HepG2 (cell line): ENCODE measurements around the gene TPM2. TPM values are rescaled to one million over a fixed set of nuclear protein-coding genes. Genes with fewer than 3 reads are reported as not detected.

Experiments used
- ATF1 ChIP-seq: IDR thresholded peaks from 2 replicates; pipeline ENCODE4 v1.6.1; 2016; ENCODE audit warnings: mild to moderate bottlenecking, control low read depth
- DZIP1 ChIP-seq: sonication (generic); formaldehyde crosslinking; IDR thresholded peaks from 2 replicates; pipeline ENCODE4 v1.5.0; 2020; ENCODE audit warnings: mild to moderate bottlenecking, missing genetic modification reagents
- GMEB1 ChIP-seq: sonication (generic); formaldehyde crosslinking; IDR thresholded peaks from 2 replicates; pipeline ENCODE4 v1.5.1; 2020; ENCODE audit warnings: missing genetic modification reagents, mild to moderate bottlenecking, borderline replicate concordance
- JDP2 ChIP-seq: sonication (generic); formaldehyde crosslinking; IDR thresholded peaks from 2 replicates; pipeline ENCODE4 v1.8.1; 2022; ENCODE audit warnings: missing genetic modification reagents, borderline replicate concordance
- MTA3 ChIP-seq: sonication (generic); formaldehyde crosslinking; IDR thresholded peaks from 2 replicates; pipeline ENCODE4 v1.4.0; 2020; ENCODE audit warnings: missing genetic modification reagents
- NR2C2 ChIP-seq: sonication (generic); formaldehyde crosslinking; IDR thresholded peaks from 2 replicates; pipeline ENCODE4 v1.4.0; 2020; ENCODE audit warnings: missing genetic modification reagents, mild to moderate bottlenecking, moderate library complexity, borderline replicate concordance
- PRPF4 ChIP-seq: fragments of 200-400 bp; formaldehyde crosslinking; IDR thresholded peaks from 2 replicates; pipeline ENCODE4 v1.6.1; 2016; ENCODE audit warnings: low read length, low read depth; ENCODE audit not compliant: poor library complexity, severe bottlenecking
- RARA ChIP-seq: IDR thresholded peaks from 2 replicates; pipeline ENCODE4 v1.6.1; 2016; ENCODE audit warnings: missing genetic modification reagents, missing compliant biosample characterization
- ZNF101 ChIP-seq: sonication (generic); formaldehyde crosslinking; IDR thresholded peaks from 2 replicates; pipeline ENCODE4 v1.4.0; 2020; ENCODE audit warnings: mild to moderate bottlenecking, low read depth, missing genetic modification reagents, borderline replicate concordance
- ZNF274 ChIP-seq: sonication (generic); formaldehyde crosslinking; IDR thresholded peaks from 2 replicates; pipeline ENCODE4 v1.5.1; 2020; ENCODE audit warnings: mild to moderate bottlenecking, missing genetic modification reagents
- ZNF652 ChIP-seq: IDR thresholded peaks from 2 replicates; pipeline ENCODE4 v1.6.1; 2016; ENCODE audit warnings: low read depth, borderline replicate concordance
- ZNF709 ChIP-seq: sonication (generic); formaldehyde crosslinking; IDR thresholded peaks from 2 replicates; pipeline ENCODE4 v1.5.0; 2020; ENCODE audit warnings: mild to moderate bottlenecking, missing genetic modification reagents
- polyA plus RNA-seq, 8 experiments: library from polyadenylated mRNA; depleted of rRNA in 3 of 8; stranded (reverse) in 7 of 8; unstranded in 1 of 8; fragments of >200 nt; fragmentation: Illumina TruSeq in 4 of 8; extraction: Trizol in 4 of 8; gene quantifications; 2 replicates each; pipeline versions ENCODE4 v1.2.1 to v1.2.3, GENCODE V29; 2011 to 2016; ENCODE audit warnings: low read depth in 4 of 8, missing spikeins in 1 of 8, mixed read lengths in 1 of 8; ENCODE audit not compliant: insufficient read depth in 1 of 8
- total RNA-seq, 5 experiments: library from RNA; depleted of rRNA; stranded (reverse); fragments of >200 nt; fragmentation: Illumina TruSeq; extraction: Trizol; gene quantifications; 2 replicates each; pipeline ENCODE4 v1.2.3, GENCODE V29; 2016; ENCODE audit warnings: low read depth in 1 of 5
- TF ChIP-seq, protein P1 (sequence below): sonication (generic); formaldehyde crosslinking; IDR thresholded peaks from one replicate; pipeline ENCODE4 v1.5.1; 2020; ENCODE audit warnings: mild to moderate bottlenecking, missing genetic modification reagents; ENCODE audit errors: not compliant biosample characterization
- TF ChIP-seq, protein P2 (sequence below): sonication (generic); formaldehyde crosslinking; IDR thresholded peaks from 2 replicates; pipeline ENCODE4 v1.9.0; 2022; ENCODE audit warnings: low read depth, missing genetic modification reagents

Gene TPM2
- total and polyA plus RNA-seq, 2 of the 13 experiments (the other 11 are each of a cell fraction or from before 2014, with no cell fraction given) = 3.1 to 10.7 TPM

DNA sequence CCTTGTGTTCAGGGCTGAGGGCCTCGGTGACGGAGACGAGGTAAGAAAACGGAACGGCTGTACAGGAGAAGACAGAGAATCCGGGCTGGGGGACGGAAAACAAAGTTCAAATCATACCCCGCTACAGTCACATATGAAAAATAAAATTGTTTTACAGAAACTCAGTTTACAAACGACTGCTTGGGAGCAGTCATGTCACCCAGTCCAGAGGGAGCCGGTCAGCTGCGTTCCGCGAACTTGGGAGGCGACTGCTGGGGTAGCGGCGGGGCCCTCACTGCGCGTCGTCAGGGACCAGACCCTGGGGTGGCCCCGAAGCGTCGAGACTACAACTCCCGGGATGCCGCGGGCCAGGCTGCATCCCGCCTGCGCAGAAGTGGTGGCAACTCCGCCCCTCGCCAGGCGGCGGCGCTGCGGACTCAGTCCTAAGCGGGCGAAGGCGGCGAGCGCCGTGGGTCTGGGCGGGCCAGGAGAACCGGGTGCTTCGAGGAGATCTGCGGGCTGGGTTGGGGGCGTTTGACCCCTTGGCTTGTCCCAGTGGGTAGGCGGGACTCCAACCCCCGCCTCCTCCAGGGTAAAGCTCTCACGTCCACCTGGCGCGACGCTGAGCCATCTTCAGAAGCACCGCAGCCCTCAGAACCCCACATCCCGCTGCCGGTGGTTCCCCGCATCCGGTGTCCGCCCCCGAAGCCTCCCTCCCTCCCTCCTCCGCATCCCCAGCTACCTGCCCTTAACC is 43.0 kb downstream of the TPM2 start (continued):
- TF ChIP-seq PRPF4 = no peak
- no peak for TF ChIP-seq RARA (CRISPR knock-in tag)
- no peak for TF ChIP-seq MTA3 (CRISPR knock-in tag)
- TF ChIP-seq DZIP1 (CRISPR knock-in tag) = peak; percentile 67; the same call in 1 of the 2 replicates
- TF ChIP-seq ZNF274 (CRISPR knock-in tag) = no peak
- peak; percentile 70 for TF ChIP-seq ZNF709 (CRISPR knock-in tag)
- peak; percentile 23; the same call in 1 of the 2 replicates for TF ChIP-seq NR2C2 (CRISPR knock-in tag)
- TF ChIP-seq, protein P1, sequence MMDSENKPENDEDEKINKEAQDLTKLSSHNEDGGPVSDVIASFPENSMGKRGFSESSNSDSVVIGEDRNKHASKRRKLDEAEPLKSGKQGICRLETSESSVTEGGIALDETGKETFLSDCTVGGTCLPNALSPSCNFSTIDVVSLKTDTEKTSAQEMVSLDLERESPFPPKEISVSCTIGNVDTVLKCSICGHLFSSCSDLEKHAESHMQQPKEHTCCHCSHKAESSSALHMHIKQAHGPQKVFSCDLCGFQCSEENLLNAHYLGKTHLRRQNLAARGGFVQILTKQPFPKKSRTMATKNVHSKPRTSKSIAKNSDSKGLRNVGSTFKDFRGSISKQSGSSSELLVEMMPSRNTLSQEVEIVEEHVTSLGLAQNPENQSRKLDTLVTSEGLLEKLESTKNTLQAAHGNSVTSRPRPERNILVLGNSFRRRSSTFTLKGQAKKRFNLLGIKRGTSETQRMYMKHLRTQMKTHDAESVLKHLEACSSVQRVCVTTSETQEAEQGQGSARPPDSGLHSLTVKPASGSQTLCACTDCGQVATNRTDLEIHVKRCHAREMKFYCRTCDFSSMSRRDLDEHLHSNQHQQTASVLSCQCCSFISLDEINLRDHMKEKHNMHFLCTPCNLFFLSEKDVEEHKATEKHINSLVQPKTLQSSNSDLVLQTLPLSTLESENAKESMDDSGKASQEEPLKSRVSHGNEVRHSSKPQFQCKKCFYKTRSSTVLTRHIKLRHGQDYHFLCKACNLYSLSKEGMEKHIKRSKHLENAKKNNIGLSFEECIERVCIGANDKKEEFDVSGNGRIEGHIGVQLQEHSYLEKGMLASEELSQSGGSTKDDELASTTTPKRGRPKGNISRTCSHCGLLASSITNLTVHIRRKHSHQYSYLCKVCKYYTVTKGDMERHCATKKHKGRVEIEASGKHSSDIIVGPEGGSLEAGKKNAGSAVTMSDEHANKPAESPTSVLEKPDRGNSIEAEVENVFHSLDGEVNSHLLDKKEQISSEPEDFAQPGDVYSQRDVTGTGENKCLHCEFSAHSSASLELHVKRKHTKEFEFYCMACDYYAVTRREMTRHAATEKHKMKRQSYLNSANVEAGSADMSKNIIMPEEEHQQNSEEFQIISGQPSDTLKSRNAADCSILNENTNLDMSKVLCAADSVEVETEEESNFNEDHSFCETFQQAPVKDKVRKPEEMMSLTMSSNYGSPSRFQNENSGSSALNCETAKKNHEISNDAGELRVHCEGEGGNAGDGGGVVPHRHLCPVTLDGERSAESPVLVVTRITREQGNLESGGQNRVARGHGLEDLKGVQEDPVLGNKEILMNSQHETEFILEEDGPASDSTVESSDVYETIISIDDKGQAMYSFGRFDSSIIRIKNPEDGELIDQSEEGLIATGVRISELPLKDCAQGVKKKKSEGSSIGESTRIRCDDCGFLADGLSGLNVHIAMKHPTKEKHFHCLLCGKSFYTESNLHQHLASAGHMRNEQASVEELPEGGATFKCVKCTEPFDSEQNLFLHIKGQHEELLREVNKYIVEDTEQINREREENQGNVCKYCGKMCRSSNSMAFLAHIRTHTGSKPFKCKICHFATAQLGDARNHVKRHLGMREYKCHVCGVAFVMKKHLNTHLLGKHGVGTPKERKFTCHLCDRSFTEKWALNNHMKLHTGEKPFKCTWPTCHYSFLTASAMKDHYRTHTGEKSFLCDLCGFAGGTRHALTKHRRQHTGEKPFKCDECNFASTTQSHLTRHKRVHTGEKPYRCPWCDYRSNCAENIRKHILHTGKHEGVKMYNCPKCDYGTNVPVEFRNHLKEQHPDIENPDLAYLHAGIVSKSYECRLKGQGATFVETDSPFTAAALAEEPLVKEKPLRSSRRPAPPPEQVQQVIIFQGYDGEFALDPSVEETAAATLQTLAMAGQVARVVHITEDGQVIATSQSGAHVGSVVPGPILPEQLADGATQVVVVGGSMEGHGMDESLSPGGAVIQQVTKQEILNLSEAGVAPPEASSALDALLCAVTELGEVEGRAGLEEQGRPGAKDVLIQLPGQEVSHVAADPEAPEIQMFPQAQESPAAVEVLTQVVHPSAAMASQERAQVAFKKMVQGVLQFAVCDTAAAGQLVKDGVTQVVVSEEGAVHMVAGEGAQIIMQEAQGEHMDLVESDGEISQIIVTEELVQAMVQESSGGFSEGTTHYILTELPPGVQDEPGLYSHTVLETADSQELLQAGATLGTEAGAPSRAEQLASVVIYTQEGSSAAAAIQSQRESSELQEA (CRISPR knock-in tag) = peak; percentile 23
- TF ChIP-seq JDP2 = no peak
- TF ChIP-seq, protein P2, sequence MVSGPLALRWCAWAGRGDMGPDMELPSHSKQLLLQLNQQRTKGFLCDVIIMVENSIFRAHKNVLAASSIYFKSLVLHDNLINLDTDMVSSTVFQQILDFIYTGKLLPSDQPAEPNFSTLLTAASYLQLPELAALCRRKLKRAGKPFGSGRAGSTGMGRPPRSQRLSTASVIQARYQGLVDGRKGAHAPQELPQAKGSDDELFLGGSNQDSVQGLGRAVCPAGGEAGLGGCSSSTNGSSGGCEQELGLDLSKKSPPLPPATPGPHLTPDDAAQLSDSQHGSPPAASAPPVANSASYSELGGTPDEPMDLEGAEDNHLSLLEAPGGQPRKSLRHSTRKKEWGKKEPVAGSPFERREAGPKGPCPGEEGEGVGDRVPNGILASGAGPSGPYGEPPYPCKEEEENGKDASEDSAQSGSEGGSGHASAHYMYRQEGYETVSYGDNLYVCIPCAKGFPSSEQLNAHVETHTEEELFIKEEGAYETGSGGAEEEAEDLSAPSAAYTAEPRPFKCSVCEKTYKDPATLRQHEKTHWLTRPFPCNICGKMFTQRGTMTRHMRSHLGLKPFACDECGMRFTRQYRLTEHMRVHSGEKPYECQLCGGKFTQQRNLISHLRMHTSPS (CRISPR knock-in tag) = no peak
- TF ChIP-seq ZNF652 = no peak; the same call in 1 of the 2 replicates
- no peak for TF ChIP-seq ZNF101
- no peak for TF ChIP-seq ATF1 (CRISPR knock-in tag)
- TF ChIP-seq GMEB1 (CRISPR knock-in tag) = peak; percentile 67; the same call in 1 of the 2 replicates
